NCI-H2227 (cell line): ENCODE results near the gene ABCC11.
A peak's percentile ranks its signal among the peaks of the same experiment; 100 is the strongest.
"Not testable (repeated sequence)": the region's sequence is repeated elsewhere in the genome, so short reads cannot be mapped to it uniquely, and the experiment has no call there.

Experiments
- DNase-seq: peaks from one replicate; lab custom pipeline; 2025; ENCODE audit not compliant: unreplicated experiment; lab: John Stamatoyannopoulos, UW

The ABCC11 gene

GRCh38 chr16:48250520-48251278 lies 3.4 kb upstream of the ABCC11 start:
- DNase-seq: no peak

GRCh38 chr16:48246066-48246465 lies 1.3 kb downstream of the ABCC11 start:
- DNase-seq: no peak

GRCh38 chr16:48244863-48245195 lies 2.5 kb downstream of the ABCC11 start:
- DNase-seq: no peak

- peak; percentile 88 for DNase-seq
Measured at GRCh38 chr16:48244080-48244862, 3.1 kb downstream of the ABCC11 start, which contains the start of gene LONP2. LONP2 (plus strand) TSS chr16:48244300; CDS start chr16:48244389, 89 bp downstream.

- DNase-seq: not testable (repeated sequence)
Measured at GRCh38 chr16:48240147-48240546, 7.2 kb downstream of the ABCC11 start.

GRCh38 chr16:48236286-48236685 lies 11.1 kb downstream of the ABCC11 start:
- DNase-seq: no peak

- DNase-seq: no peak
Measured at GRCh38 chr16:48235556-48236136, 11.7 kb downstream of the ABCC11 start.

- DNase-seq: no peak
Measured at GRCh38 chr16:48235058-48235555, 12.2 kb downstream of the ABCC11 start.

GRCh38 chr16:48234630-48235029 lies 12.7 kb downstream of the ABCC11 start:
- no peak for DNase-seq

GRCh38 chr16:48232493-48233040 lies 14.8 kb downstream of the ABCC11 start:
- DNase-seq: no peak

- DNase-seq: no peak
Measured at GRCh38 chr16:48231727-48232492, 15.4 kb downstream of the ABCC11 start.

GRCh38 chr16:48225456-48225855 lies 21.9 kb downstream of the ABCC11 start:
- DNase-seq: no peak

GRCh38 chr16:48223490-48223889 lies 23.8 kb downstream of the ABCC11 start:
- DNase-seq: no peak

GRCh38 chr16:48220891-48221290 lies 26.4 kb downstream of the ABCC11 start:
- no peak for DNase-seq

- DNase-seq: no peak
Measured at GRCh38 chr16:48218473-48218872, 28.9 kb downstream of the ABCC11 start.

- no peak for DNase-seq
Measured at GRCh38 chr16:48217708-48218107, 29.6 kb downstream of the ABCC11 start.

GRCh38 chr16:48215738-48216137 lies 31.6 kb downstream of the ABCC11 start:
- DNase-seq: no peak

GRCh38 chr16:48212033-48212432 lies 35.3 kb downstream of the ABCC11 start:
- DNase-seq: no peak

- DNase-seq: no peak
Measured at GRCh38 chr16:48210747-48211146, 36.6 kb downstream of the ABCC11 start.

GRCh38 chr16:48206594-48207242 lies 40.6 kb downstream of the ABCC11 start:
- DNase-seq: no peak
